ENCODE results near the gene SLK.

SLK gene

DNA sequence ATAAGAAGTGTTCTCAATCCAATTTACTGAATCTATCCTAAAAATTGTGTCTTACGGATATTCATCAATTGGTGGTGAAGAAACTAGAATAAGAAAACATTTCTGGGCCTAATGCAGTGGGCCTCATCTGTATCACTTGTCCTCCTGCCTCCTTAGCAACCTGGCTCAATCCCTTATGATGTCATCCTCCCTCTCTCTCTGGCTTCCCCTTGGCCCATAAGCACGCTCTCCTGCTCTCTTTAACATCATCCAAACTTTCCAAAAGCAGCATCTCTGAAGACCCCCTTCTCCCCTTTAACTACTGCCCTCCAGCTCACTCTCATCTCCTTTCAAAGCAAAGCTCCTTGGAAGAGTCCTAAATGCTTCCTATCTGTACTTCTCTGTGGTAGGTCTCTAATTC, 44.3 kb upstream of the SLK start:
- DNase-seq (ENCODE audit: low spot score): no peak
- in situ Hi-C loops (cut with MboI; ENCODE audit: low pct_unique_long_range_greater_than_20kb, low sequenced_read_pairs, unreplicated experiment): no loop called here
- TF ChIP-seq, protein P1, sequence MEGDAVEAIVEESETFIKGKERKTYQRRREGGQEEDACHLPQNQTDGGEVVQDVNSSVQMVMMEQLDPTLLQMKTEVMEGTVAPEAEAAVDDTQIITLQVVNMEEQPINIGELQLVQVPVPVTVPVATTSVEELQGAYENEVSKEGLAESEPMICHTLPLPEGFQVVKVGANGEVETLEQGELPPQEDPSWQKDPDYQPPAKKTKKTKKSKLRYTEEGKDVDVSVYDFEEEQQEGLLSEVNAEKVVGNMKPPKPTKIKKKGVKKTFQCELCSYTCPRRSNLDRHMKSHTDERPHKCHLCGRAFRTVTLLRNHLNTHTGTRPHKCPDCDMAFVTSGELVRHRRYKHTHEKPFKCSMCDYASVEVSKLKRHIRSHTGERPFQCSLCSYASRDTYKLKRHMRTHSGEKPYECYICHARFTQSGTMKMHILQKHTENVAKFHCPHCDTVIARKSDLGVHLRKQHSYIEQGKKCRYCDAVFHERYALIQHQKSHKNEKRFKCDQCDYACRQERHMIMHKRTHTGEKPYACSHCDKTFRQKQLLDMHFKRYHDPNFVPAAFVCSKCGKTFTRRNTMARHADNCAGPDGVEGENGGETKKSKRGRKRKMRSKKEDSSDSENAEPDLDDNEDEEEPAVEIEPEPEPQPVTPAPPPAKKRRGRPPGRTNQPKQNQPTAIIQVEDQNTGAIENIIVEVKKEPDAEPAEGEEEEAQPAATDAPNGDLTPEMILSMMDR (IDR thresholded peaks at IDR 0.05; ENCODE audit: extremely low read depth, insufficient read depth, missing control alignments): no peak

DNA sequence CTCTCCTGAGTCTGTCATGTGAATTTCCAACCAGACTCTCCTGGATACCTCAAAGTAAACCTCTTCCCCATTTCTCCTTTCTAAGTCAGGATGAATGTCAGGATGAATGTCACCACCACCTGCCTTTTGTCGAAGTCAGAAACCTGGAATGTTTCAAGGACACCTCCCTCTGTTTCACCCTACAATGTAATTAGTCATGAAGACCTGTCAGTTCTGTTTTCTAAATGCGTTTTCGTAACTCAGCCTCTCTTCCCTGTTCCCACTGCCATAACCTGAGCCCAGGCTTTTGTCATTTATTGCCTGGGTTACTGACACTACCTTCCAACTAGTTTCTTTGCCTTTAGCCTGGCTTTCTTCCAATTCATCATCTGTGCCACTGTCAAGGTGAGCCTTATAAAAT, 43.4 kb upstream of the SLK start:
- in situ Hi-C loops (cut with MboI; ENCODE audit: low pct_unique_long_range_greater_than_20kb, low sequenced_read_pairs, unreplicated experiment): no loop called here
- TF ChIP-seq, protein P1 (IDR thresholded peaks at IDR 0.05; ENCODE audit: extremely low read depth, insufficient read depth, missing control alignments): no peak
- DNase-seq (ENCODE audit: low spot score): no peak

DNA sequence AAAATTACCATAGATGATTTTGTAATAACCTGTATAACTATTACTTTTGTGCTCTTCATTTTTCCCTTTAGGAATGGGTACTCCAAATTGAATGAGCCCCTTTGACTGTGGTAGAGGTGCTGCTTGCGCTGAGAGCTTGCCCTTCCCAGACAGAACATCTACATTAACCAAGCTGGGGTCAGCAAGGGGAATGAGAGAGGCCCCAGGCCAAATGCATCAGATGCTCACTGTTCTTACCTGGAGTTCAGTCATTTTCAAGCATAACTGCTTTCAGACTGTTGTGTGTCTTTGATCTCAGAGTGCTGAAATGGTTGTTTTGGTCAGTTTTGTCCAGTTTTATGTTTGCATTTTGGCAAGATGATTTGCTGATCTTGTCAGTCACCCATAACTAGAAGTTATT, 41.3 kb upstream of the SLK start:
- DNase-seq (ENCODE audit: low spot score): no peak
- in situ Hi-C loops (cut with MboI; ENCODE audit: low pct_unique_long_range_greater_than_20kb, low sequenced_read_pairs, unreplicated experiment): no loop called here
- TF ChIP-seq, protein P1 (IDR thresholded peaks at IDR 0.05; ENCODE audit: extremely low read depth, insufficient read depth, missing control alignments): no peak

DNA sequence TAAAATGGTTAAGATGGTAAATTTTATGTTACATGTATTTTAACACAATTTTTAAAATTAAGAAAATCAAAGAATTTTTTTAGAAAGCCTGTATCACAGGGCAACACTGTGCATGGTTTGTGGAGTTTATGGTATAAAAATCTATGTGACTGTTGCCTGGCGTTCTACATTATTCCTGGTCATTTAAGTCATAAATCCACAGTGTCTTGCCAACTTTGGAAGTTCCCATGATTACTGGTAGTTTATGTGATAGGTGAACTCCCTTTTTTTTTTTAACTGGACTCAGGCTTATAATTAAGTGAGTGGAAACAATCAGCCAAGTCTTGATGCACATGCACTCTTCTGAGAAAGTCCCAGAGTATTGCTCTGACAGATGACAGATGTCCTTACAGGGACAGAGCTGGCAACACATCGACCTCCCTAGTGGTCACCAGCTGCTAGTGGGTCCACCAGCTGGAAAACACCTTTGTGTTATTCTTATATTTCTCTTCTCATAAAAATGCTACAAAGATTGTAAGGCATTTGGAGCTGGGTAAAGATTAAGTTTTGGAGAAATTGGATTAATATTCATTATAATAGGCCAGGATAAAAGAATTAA, 40.1 kb upstream of the SLK start:
- in situ Hi-C loops (cut with MboI; ENCODE audit: low pct_unique_long_range_greater_than_20kb, low sequenced_read_pairs, unreplicated experiment): no loop called here
- TF ChIP-seq, protein P1 (IDR thresholded peaks at IDR 0.05; ENCODE audit: extremely low read depth, insufficient read depth, missing control alignments): no peak

DNA sequence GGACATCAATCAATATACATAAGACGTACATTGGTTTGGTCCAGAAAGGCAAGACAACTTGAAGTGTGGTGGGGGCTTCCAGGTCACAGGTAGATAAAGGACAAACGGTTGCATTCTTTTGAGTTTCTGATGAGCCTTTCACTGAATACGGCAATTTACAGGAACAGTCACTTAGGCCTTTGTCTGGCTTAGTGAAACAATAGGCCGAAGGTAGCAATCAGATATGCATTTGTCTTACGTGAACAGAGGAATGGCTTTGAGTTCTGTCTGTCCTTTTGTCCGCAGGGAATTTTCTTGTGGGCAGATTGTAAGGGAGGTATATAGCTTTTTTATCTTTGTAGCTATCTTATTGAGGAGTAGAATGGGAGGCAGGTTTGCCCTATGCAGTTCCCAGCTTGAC, 38.2 kb upstream of the SLK start:
- TF ChIP-seq, protein P1 (IDR thresholded peaks at IDR 0.05; ENCODE audit: extremely low read depth, insufficient read depth, missing control alignments): no peak
- no peak for DNase-seq (ENCODE audit: low spot score)
- in situ Hi-C loops (cut with MboI; ENCODE audit: low pct_unique_long_range_greater_than_20kb, low sequenced_read_pairs, unreplicated experiment): no loop called here

More for the DNA sequence above, 40.1 kb upstream of the SLK start:
- DNase-seq (ENCODE audit: low spot score): no peak

DNA sequence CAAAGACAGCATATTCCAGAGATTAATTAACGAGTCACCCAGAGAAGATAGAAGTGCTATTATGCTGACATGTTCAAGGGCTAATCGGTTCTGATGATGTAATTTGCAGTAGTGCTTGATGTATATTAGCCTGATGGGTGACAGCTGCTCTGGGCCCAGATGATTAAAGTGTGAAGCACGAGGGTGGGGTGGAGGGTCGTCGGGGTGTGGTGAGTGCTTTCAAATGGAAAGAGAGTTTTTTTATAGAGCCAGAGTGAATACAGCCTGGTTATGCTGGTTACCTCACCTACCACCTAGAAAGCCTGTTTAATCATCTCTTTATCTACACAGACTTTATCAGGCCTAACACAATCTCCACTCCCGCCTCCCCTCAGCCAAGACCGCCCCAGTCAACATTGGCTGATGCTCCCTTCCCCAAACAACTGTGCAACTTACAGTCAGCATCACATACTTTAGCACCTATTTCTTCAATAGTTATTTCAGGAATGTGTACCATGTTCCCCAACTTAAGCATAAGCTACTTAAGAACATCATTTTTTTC, 37.5 kb upstream of the SLK start:
- in situ Hi-C loops (cut with MboI; ENCODE audit: low pct_unique_long_range_greater_than_20kb, low sequenced_read_pairs, unreplicated experiment): no loop called here
- DNase-seq (ENCODE audit: low spot score): no peak
- TF ChIP-seq, protein P1 (IDR thresholded peaks at IDR 0.05; ENCODE audit: extremely low read depth, insufficient read depth, missing control alignments): no peak
